ENCODE results near the gene KRTAP20-4.

Gene KRTAP20-4

GRCh38 chr21:30668776-30669175 lies 48.3 kb downstream of the KRTAP20-4 start:
- no peak for DNase-seq
